AG04450 (cell line): ENCODE results near the gene DRC3. TPM values are rescaled to one million over a fixed set of nuclear protein-coding genes. Genes with fewer than 3 reads are reported as not detected.
A peak's percentile ranks its signal among the peaks of the same experiment; 100 is the strongest.

Experiments
- CTCF ChIA-PET: fragments of 300-600, 350-600 bp; formaldehyde crosslinking; extraction: SDS; loops from one replicate; lab custom pipeline; 2022; ENCODE audit warnings: antibody characterized with exemption, inconsistent platforms; lab: Charles Lee
- POLR2A ChIA-PET: fragments of 350-600 bp; formaldehyde crosslinking; extraction: SDS; loops from one replicate; lab custom pipeline; 2021; ENCODE audit warnings: antibody characterized with exemption, inconsistent platforms; lab: Yijun Ruan, JAX
- DNase-seq: peaks from one replicate; pipeline ENCODE4 v3.0.0-alpha.2; 2011; ENCODE audit warnings: low read depth, low spot score
- H3K27ac ChIP-seq: one replicate; pipeline ENCODE4 v1.5.1; 2012; ENCODE audit warnings: low read depth, low read length, control low read depth
- H3K27me3 ChIP-seq: one replicate; pipeline ENCODE4 v1.6.0; 2012; ENCODE audit warnings: low read length; ENCODE audit not compliant: control insufficient read depth, insufficient read depth
- H3K4me3 ChIP-seq: 2 replicates; pipeline ENCODE4 v1.5.1; 2011; ENCODE audit warnings: mild to moderate bottlenecking, low read depth, low read length, control low read depth
- H3K9me3 ChIP-seq: 2 replicates; pipeline ENCODE4 v1.5.1; 2012; ENCODE audit warnings: low read length; ENCODE audit not compliant: control insufficient read depth, insufficient read depth
- CTCF ChIP-seq: IDR thresholded peaks from 2 replicates; pipeline ENCODE4 v1.5.1; 2011; ENCODE audit warnings: low read depth, low read length, control low read depth, inconsistent platforms
- polyA plus RNA-seq: library from polyadenylated mRNA; depleted of rRNA; stranded (reverse); fragments of >200 nt; gene quantifications from 2 replicates; pipeline ENCODE4 v1.2.3, GENCODE V29; 2011

DRC3 gene
- polyA plus RNA-seq, 1 experiment: 0.52 TPM

- Histone ChIP-seq H3K9me3 (no peaks in the 10 kb centered on the region; the same call in 1 of the 2 replicates), H3K27ac (no peak overlapping the region), H3K4me3 (peak overlapping the region; percentile 93), H3K27me3 (no peaks in the 10 kb centered on the region)
- TF ChIP-seq CTCF: no peak
- ChIA-PET CTCF (interaction anchor here (0.7 to 1.7 kb wide), 2 partner anchors 119 to 147 kb away, joined by 3 to 4 read pairs; no protein-coding TSS in a partner anchor), POLR2A (no interaction called here)
- no peak for DNase-seq
Observed at GRCh38 chr17:18038149-18038850, 65.6 kb downstream of the DRC3 start.

DNA sequence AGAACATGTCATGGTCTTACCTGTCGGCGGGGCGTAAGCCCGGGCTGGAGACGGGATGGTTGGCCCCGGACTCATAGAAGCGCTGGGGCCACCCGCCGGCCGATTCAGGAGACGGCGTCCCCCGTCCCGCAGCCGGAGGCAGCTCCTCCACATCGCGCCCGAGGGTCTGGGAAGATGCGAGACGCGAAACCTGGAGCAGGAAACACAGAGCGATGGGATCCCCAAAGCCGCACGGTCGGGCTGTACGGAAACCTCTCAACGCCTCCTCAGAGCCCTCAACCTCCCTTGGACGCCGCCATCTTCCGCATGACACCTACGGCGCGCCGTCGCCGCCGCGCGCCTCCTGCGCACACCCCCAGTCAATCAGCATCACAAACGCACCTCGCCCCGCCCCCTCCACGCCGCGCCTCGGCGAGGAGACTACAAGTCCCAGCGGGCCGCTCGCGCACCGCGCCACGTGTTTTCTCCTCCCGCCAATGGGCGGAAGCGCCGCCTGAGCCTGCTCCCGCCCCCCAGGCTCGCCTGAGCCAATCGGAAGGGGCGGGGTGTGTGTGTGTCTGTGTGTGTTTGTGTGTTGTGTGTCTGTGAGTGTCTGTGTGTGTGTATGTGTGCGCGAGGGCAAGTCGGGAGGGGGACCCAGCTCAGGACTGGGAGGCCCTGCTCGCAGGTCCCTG, 66.3 kb downstream of the DRC3 start, which contains the start of the genes ATPAF2 and GID4:
ATPAF2 (minus strand) TSS at position 308 of the 674 bp plus-strand sequence; CDS start at position 153, 155 bp downstream.
GID4 (plus strand) TSS at position 548 of the 674 bp plus-strand sequence; CDS start at position 605, 57 bp downstream.
- Histone ChIP-seq H3K4me3 (peak within 1 kb of the TSS; percentile 93), H3K27me3 (no peaks in the 10 kb centered on the region), H3K27ac (no peak within 1 kb of the TSS), H3K9me3 (no peaks in the 10 kb centered on the region; the same call in 1 of the 2 replicates)
- no peak for TF ChIP-seq CTCF
- DNase-seq: peak; percentile 96
- ChIA-PET CTCF (interaction anchor here (0.7 to 1.7 kb wide), 2 partner anchors 120 to 148 kb away, joined by 3 to 4 read pairs; no protein-coding TSS in a partner anchor), POLR2A (no interaction called here)

- H3K9me3 ChIP-seq: no peaks in the 10 kb centered on the region; the same call in 1 of the 2 replicates
- CTCF ChIA-PET: no interaction called here
- H3K27ac ChIP-seq: no peak overlapping the region
- no peak for DNase-seq
- POLR2A ChIA-PET: no interaction called here
- H3K27me3 ChIP-seq: no peaks in the 10 kb centered on the region
- peak overlapping the region; percentile 83 for H3K4me3 ChIP-seq
- no peak for TF ChIP-seq CTCF
Observed at GRCh38 chr17:18039535-18040260, 67.0 kb downstream of the DRC3 start.

GRCh38 chr17:18040261-18040858, 67.7 kb downstream of the DRC3 start:
- H3K27ac ChIP-seq: no peak overlapping the region
- no peaks in the 10 kb centered on the region; the same call in 1 of the 2 replicates for H3K9me3 ChIP-seq
- ChIA-PET POLR2A (interaction anchor here (0.5 kb wide), 1 partner anchor 544 kb away, joined by 4 read pairs; the partner anchor contains the start of gene RASD1), CTCF (no interaction called here)
- peak overlapping the region; percentile 83 for H3K4me3 ChIP-seq
- no peak for DNase-seq
- no peak for TF ChIP-seq CTCF
- no peaks in the 10 kb centered on the region for H3K27me3 ChIP-seq
